OCI-LY1 (cell line): ENCODE data around the gene PCGF5.
"Not testable (repeated sequence)": the region's sequence is repeated elsewhere in the genome, so short reads cannot be mapped to it uniquely, and the experiment has no call there.

ENCODE experiments used
- H2AFZ ChIP-seq: fragments of 200-600 bp; sonication (generic), shearing (Covaris generic); 2 replicates; pipeline ENCODE4 v1.6.0; 2014; ENCODE audit warnings: antibody characterized with exemption, mild to moderate bottlenecking, low read length
- H3F3A ChIP-seq: fragments of 200-600 bp; sonication (generic), shearing (Covaris generic); 2 replicates; pipeline ENCODE4 v1.6.0; 2014; ENCODE audit warnings: mild to moderate bottlenecking, antibody characterized with exemption, low read length, moderate library complexity; ENCODE audit not compliant: insufficient read depth
- H3K27ac ChIP-seq: fragments of 200-600 bp; sonication (generic); 2 replicates; pipeline ENCODE4 v1.5.1; 2014; ENCODE audit warnings: low read length, mixed run types, mild to moderate bottlenecking, low read depth; ENCODE audit not compliant: poor library complexity, severe bottlenecking
- H3K27me3 ChIP-seq: fragments of 200-600 bp; sonication (generic); 2 replicates; pipeline ENCODE4 v1.6.0; 2014; ENCODE audit warnings: antibody characterized with exemption, mild to moderate bottlenecking, low read length, moderate library complexity; ENCODE audit not compliant: insufficient read depth
- H3K36me3 ChIP-seq: fragments of 200-600 bp; sonication (generic); 2 replicates; pipeline ENCODE4 v1.6.1; 2014; ENCODE audit warnings: mild to moderate bottlenecking, antibody characterized with exemption, low read length, moderate library complexity, mixed read lengths; ENCODE audit not compliant: insufficient read depth
- H3K4me1 ChIP-seq: fragments of 200-600 bp; sonication (generic); 2 replicates; pipeline ENCODE4 v1.5.1; 2014; ENCODE audit warnings: mild to moderate bottlenecking, low read length, moderate library complexity; ENCODE audit not compliant: insufficient read depth, severe bottlenecking
- H3K4me2 ChIP-seq: fragments of 200-600 bp; sonication (generic), shearing (Covaris generic); 2 replicates; pipeline ENCODE4 v1.6.1; 2014; ENCODE audit warnings: low read length
- H3K4me3 ChIP-seq: fragments of 200-600 bp; sonication (generic); 2 replicates; pipeline ENCODE4 v1.5.1; 2014; ENCODE audit warnings: low read length, low read depth, mild to moderate bottlenecking, mixed read lengths; ENCODE audit not compliant: poor library complexity, severe bottlenecking
- H3K79me2 ChIP-seq: fragments of 200-600 bp; shearing (Covaris generic); 2 replicates; pipeline ENCODE4 v1.6.1; 2016; ENCODE audit warnings: mixed run types, low read length, mixed read lengths; ENCODE audit not compliant: insufficient read depth
- H3K9ac ChIP-seq: fragments of 200-600 bp; sonication (generic), shearing (Covaris generic); 2 replicates; pipeline ENCODE4 v1.6.1; 2014; ENCODE audit warnings: mild to moderate bottlenecking, low read length, mixed read lengths
- H3K9me2 ChIP-seq: fragments of 200-600 bp; sonication (generic), shearing (Covaris generic); 2 replicates; pipeline ENCODE4 v1.6.1; 2014; ENCODE audit warnings: low read depth, mild to moderate bottlenecking, low read length, mixed read lengths
- H3K9me3 ChIP-seq: fragments of 200-600 bp; shearing (Covaris generic); 2 replicates; pipeline ENCODE4 v1.6.1; 2014; ENCODE audit warnings: low read length, mixed read lengths
- H4K20me1 ChIP-seq: fragments of 200-600 bp; sonication (generic), shearing (Covaris generic); 2 replicates; pipeline ENCODE4 v1.6.0; 2016; ENCODE audit warnings: mild to moderate bottlenecking, low read length; ENCODE audit not compliant: insufficient read depth
- EZH2 ChIP-seq: fragments of 200-600 bp; sonication (generic), shearing (Covaris generic); IDR thresholded peaks from 2 replicates; pipeline ENCODE4 v1.8.0; 2017; ENCODE audit warnings: borderline replicate concordance, mixed run types, mild to moderate bottlenecking, antibody characterized with exemption, low read length, moderate library complexity, mixed read lengths
- TF ChIP-seq, protein P1 (sequence below): fragments of 200-600 bp; sonication (generic), shearing (Covaris generic); IDR thresholded peaks from 2 replicates; pipeline ENCODE4 v1.5.1; 2017; ENCODE audit warnings: mild to moderate bottlenecking, antibody characterized with exemption, low read length, moderate library complexity, mixed read lengths

Gene PCGF5

DNA sequence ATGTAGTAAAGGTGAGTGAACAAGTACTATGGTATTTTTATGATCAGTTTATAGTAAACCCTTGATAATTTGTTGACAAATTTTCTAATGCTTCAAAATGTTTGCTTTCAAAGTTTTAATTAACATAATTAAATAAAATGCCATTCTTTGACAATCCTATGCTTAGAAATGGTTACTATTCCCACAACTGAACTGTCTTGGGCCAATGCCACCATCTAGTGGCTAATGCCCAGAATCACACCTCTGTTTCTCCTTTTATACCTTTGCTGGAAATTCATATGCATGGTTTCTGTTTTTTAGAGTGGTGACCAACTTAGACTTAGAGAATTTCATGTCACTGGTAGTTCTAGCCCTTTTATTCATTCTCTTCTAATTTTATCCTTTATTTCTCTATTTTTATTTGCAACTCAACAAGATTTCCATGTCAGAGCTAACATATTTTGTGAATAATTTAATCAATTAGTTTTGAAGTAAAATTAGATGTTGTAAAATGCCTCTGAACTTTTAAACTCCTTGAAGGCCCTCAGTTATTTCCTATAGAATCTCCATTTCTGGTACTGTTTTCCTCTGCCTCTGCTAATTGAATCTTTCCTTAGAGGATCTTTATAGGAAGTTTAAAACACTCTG is 31.1 kb downstream of the PCGF5 start:
- no peaks in the 10 kb centered on the region for H3K79me2 ChIP-seq
- H3K27me3 ChIP-seq = no peaks in the 10 kb centered on the region
- no peak overlapping the region for H2AFZ ChIP-seq
- no peak overlapping the region for H3K9ac ChIP-seq
- no peak for TF ChIP-seq EZH2
- TF ChIP-seq, protein P1, sequence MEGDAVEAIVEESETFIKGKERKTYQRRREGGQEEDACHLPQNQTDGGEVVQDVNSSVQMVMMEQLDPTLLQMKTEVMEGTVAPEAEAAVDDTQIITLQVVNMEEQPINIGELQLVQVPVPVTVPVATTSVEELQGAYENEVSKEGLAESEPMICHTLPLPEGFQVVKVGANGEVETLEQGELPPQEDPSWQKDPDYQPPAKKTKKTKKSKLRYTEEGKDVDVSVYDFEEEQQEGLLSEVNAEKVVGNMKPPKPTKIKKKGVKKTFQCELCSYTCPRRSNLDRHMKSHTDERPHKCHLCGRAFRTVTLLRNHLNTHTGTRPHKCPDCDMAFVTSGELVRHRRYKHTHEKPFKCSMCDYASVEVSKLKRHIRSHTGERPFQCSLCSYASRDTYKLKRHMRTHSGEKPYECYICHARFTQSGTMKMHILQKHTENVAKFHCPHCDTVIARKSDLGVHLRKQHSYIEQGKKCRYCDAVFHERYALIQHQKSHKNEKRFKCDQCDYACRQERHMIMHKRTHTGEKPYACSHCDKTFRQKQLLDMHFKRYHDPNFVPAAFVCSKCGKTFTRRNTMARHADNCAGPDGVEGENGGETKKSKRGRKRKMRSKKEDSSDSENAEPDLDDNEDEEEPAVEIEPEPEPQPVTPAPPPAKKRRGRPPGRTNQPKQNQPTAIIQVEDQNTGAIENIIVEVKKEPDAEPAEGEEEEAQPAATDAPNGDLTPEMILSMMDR = peak; percentile 58
- H3K4me1 ChIP-seq = no peaks in the 10 kb centered on the region
- no peaks in the 10 kb centered on the region for H3F3A ChIP-seq
- H3K4me3 ChIP-seq = no peak overlapping the region
- H3K4me2 ChIP-seq = no peak overlapping the region
- no peak overlapping the region for H3K27ac ChIP-seq
- H3K36me3 ChIP-seq = peaks cover 50% of the 10 kb centered on the region
- no peaks in the 10 kb centered on the region for H3K9me2 ChIP-seq
- H4K20me1 ChIP-seq = no peaks in the 10 kb centered on the region
- no peaks in the 10 kb centered on the region for H3K9me3 ChIP-seq

DNA sequence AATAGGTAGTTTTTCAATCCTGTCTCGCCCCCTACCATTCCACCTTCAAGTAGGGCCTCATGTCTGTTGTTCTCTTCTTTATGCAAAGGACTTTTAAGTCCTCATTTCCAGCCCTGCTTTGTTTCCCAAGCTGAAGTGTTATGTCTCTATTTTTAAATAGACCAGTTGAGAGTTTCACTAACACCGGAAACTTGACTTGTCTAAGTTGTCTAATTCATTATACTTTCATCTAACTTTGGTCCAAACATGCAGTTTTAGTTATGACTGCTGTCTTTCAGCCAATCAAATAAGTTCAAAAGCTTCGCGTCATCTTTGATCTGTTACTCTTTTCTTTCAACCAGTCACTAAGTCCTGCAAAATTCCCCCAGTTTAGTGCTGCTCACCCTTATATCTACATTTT is 32.8 kb downstream of the PCGF5 start:
- Histone ChIP-seq H3K4me1 (no peaks in the 10 kb centered on the region), H3K9me3 (no peaks in the 10 kb centered on the region), H3K27me3 (no peaks in the 10 kb centered on the region), H3K4me3 (no peak overlapping the region), H3K9me2 (no peaks in the 10 kb centered on the region), H3K79me2 (no peaks in the 10 kb centered on the region), H3K36me3 (peaks cover 67% of the 10 kb centered on the region), H3K27ac (no peak overlapping the region), H2AFZ (no peak overlapping the region), H3K9ac (no peak overlapping the region), H3F3A (no peaks in the 10 kb centered on the region), H4K20me1 (no peaks in the 10 kb centered on the region), H3K4me2 (no peak overlapping the region)
- TF ChIP-seq EZH2 = no peak
- TF ChIP-seq, protein P1 = no peak

DNA sequence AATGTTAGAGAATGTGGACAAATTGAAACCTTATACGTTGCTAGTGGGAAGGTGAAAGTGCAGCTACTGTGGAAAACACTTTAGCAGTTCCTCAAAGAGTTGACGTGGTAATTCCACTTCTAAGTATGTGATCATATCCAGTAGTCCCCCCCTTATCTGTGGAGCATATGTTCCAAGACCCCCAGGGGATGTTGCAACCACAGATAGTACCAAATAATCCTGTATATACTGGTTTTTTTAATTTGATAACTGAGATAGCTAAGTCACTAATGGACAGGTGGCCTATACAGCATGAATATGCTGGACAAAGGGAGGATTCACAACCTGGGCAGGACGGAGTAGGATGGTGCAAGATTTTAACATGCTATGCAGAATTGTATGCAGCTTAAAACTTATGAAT is 36.8 kb downstream of the PCGF5 start:
- TF ChIP-seq, protein P1 = no peak
- TF ChIP-seq EZH2 = no peak
- Histone ChIP-seq H4K20me1 (no peaks in the 10 kb centered on the region), H3K9me2 (no peaks in the 10 kb centered on the region), H3F3A (no peaks in the 10 kb centered on the region), H3K9me3 (no peaks in the 10 kb centered on the region), H3K36me3 (peaks cover 70% of the 10 kb centered on the region), H3K27ac (no peak overlapping the region), H3K4me1 (no peaks in the 10 kb centered on the region), H2AFZ (no peak overlapping the region), H3K27me3 (no peaks in the 10 kb centered on the region), H3K4me3 (no peak overlapping the region), H3K4me2 (no peak overlapping the region), H3K79me2 (no peaks in the 10 kb centered on the region), H3K9ac (no peak overlapping the region)

DNA sequence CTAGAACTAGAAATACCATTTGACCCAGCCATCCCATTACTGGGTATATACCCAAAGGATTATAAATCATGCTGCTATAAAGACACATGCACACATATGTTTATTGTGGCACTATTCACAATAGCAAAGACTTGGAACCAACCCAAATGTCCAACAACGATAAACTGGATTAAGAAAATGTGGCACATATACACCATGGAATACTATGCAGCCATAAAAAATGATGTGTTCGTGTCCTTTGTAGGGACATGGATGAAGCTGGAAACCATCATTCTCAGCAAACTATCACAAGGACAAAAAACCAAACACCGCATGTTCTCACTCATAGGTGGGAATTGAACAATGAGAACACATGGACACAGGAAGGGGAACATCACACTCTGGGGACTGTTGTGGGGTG is 40.0 kb downstream of the PCGF5 start:
- H3K4me1 ChIP-seq, H4K20me1 ChIP-seq, H3K27ac ChIP-seq, H3K9me2 ChIP-seq, H3K79me2 ChIP-seq, H2AFZ ChIP-seq, H3K4me2 ChIP-seq, H3K9ac ChIP-seq, H3K27me3 ChIP-seq, H3F3A ChIP-seq, H3K9me3 ChIP-seq, H3K4me3 ChIP-seq: not testable (repeated sequence)
- peaks cover 43% of the 10 kb centered on the region for H3K36me3 ChIP-seq
